NCI-H1417 (cell line): ENCODE measurements around the gene APMAP.
A peak's percentile ranks its signal among the peaks of the same experiment; 100 is the strongest.

Experiments used
- DNase-seq, 3 experiments: peaks; one replicate each; lab custom pipeline; 2025; lab: John Stamatoyannopoulos, UW

The APMAP gene

GRCh38 chr20:24987873-24988835, 4.4 kb downstream of the APMAP start:
- no peak for DNase-seq

- no peak for DNase-seq
Measured at GRCh38 chr20:24987244-24987643, 5.3 kb downstream of the APMAP start.

- peak in 1 of 3 experiments; percentile 80 for DNase-seq
Measured at GRCh38 chr20:24986436-24987015, 6.0 kb downstream of the APMAP start.

- no peak for DNase-seq
Measured at GRCh38 chr20:24985802-24986201, 6.7 kb downstream of the APMAP start.

- no peak for DNase-seq
Measured at GRCh38 chr20:24984961-24985640, 7.5 kb downstream of the APMAP start.

GRCh38 chr20:24983896-24984295, 8.7 kb downstream of the APMAP start:
- DNase-seq = no peak

- DNase-seq = no peak
Measured at GRCh38 chr20:24981790-24982189, 10.8 kb downstream of the APMAP start.

GRCh38 chr20:24981282-24981681, 11.3 kb downstream of the APMAP start:
- DNase-seq = no peak

- DNase-seq = no peak
Measured at GRCh38 chr20:24980291-24981053, 12.1 kb downstream of the APMAP start.

GRCh38 chr20:24979036-24979960, 13.3 kb downstream of the APMAP start:
- no peak for DNase-seq

- DNase-seq = no peak
Measured at GRCh38 chr20:24978513-24978912, 14.0 kb downstream of the APMAP start.

GRCh38 chr20:24977797-24978196, 14.8 kb downstream of the APMAP start:
- DNase-seq = no peak

- no peak for DNase-seq
Measured at GRCh38 chr20:24977336-24977735, 15.2 kb downstream of the APMAP start.

- no peak for DNase-seq
Measured at GRCh38 chr20:24972341-24972740, 20.2 kb downstream of the APMAP start.

- DNase-seq = no peak
Measured at GRCh38 chr20:24971376-24972101, 21.0 kb downstream of the APMAP start.

GRCh38 chr20:24970754-24971153, 21.8 kb downstream of the APMAP start:
- no peak for DNase-seq

GRCh38 chr20:24970030-24970553, 22.5 kb downstream of the APMAP start:
- DNase-seq = no peak

- no peak for DNase-seq
Measured at GRCh38 chr20:24969186-24970029, 23.1 kb downstream of the APMAP start.

GRCh38 chr20:24968278-24968800, 24.2 kb downstream of the APMAP start:
- DNase-seq = peak in 2 of 3 experiments; percentile 36 to 73
